Suprapubic skin (tissue), 4 donors: ENCODE data around the gene PCGF1. TPM values are rescaled to one million over a fixed set of nuclear protein-coding genes. Genes with fewer than 3 reads are reported as not detected.
A peak's percentile ranks its signal among the peaks of the same experiment; 100 is the strongest.

ENCODE experiments used
- DNase-seq, 2 donors: peaks; one replicate each; pipeline ENCODE4 v3.0.0-alpha.2; 2019; ENCODE audit warnings: low spot score in 2 of 2
- H3K27ac ChIP-seq: fragments of 200-600 bp; sonication (generic); one replicate; pipeline ENCODE4 v1.5.1; 2019
- H3K27me3 ChIP-seq: fragments of 200-600 bp; sonication (generic); one replicate; pipeline ENCODE4 v1.5.1; 2019
- H3K36me3 ChIP-seq: fragments of 200-600 bp; sonication (generic); one replicate; pipeline ENCODE4 v1.5.1; 2019
- H3K4me1 ChIP-seq: fragments of 200-600 bp; sonication (generic); one replicate; pipeline ENCODE4 v1.5.1; 2019
- H3K4me3 ChIP-seq: fragments of 200-600 bp; sonication (generic); one replicate; pipeline ENCODE4 v1.5.1; 2019; ENCODE audit warnings: mild to moderate bottlenecking
- H3K9me3 ChIP-seq: fragments of 200-600 bp; sonication (generic); one replicate; pipeline ENCODE4 v1.5.1; 2019
- EP300 ChIP-seq: sonication (generic); formaldehyde crosslinking; IDR thresholded peaks from one replicate; pipeline ENCODE4 v1.6.1; 2017; ENCODE audit warnings: antibody characterized with exemption
- POLR2A ChIP-seq, 2 donors: fragments of 450-650 bp; IDR thresholded peaks; one replicate each; pipeline ENCODE4 v1.6.1; 2017; ENCODE audit warnings: antibody characterized with exemption in 2 of 2, mild to moderate bottlenecking in 2 of 2, moderate library complexity in 2 of 2
- POLR2AphosphoS5 ChIP-seq, 3 donors: sonication (generic); formaldehyde crosslinking; IDR thresholded peaks; one replicate each; pipeline ENCODE4 v1.6.1; 2017; ENCODE audit warnings: antibody characterized with exemption in 3 of 3
- WGBS: methylation state at CpG from one replicate; pipeline ENCODE4 v1.1.5; 2018; 5-methylcytosine and 5-hydroxymethylcytosine counted together
- total RNA-seq, 4 donors: library from RNA; depleted of rRNA; stranded (reverse); fragments of >200 nt; gene quantifications; one replicate each; pipeline ENCODE4 v1.1.0, GENCODE V29; 2016
- TF ChIP-seq, protein P1 (sequence below), 2 donors: fragments of 200-600 bp in 1 of 2; fragments of 450-650 bp in 1 of 2; sonication (generic) in 1 of 2; IDR thresholded peaks; one replicate each; pipeline ENCODE4 v1.5.1; 2016 to 2019; ENCODE audit warnings: antibody characterized with exemption in 2 of 2, mild to moderate bottlenecking in 1 of 2, moderate library complexity in 1 of 2

PCGF1 gene
- total RNA-seq, 4 donors from 2014 or later, result 15.6 to 77.0 (median 19.7) TPM

- Histone ChIP-seq H3K27ac (no peak overlapping the region), H3K4me1 (peaks cover 37% of the 10 kb centered on the region), H3K4me3 (peak overlapping the region; percentile 46), H3K9me3 (no peaks in the 10 kb centered on the region), H3K36me3 (peaks cover 15% of the 10 kb centered on the region), H3K27me3 (peaks cover 57% of the 10 kb centered on the region)
- TF ChIP-seq POLR2AphosphoS5 (IDR thresholded peaks at IDR 0.05) (no peak), EP300 (no peak), POLR2A (IDR thresholded peaks at IDR 0.05) (no peak)
- TF ChIP-seq, protein P1, sequence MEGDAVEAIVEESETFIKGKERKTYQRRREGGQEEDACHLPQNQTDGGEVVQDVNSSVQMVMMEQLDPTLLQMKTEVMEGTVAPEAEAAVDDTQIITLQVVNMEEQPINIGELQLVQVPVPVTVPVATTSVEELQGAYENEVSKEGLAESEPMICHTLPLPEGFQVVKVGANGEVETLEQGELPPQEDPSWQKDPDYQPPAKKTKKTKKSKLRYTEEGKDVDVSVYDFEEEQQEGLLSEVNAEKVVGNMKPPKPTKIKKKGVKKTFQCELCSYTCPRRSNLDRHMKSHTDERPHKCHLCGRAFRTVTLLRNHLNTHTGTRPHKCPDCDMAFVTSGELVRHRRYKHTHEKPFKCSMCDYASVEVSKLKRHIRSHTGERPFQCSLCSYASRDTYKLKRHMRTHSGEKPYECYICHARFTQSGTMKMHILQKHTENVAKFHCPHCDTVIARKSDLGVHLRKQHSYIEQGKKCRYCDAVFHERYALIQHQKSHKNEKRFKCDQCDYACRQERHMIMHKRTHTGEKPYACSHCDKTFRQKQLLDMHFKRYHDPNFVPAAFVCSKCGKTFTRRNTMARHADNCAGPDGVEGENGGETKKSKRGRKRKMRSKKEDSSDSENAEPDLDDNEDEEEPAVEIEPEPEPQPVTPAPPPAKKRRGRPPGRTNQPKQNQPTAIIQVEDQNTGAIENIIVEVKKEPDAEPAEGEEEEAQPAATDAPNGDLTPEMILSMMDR (IDR thresholded peaks at IDR 0.05), result no peak
- 4% methylated on average over 37 of the region's 61 CpGs for WGBS
- peak in 1 of 2 donors; percentile 69 for DNase-seq
These were observed 9.6 kb downstream of the PCGF1 start for GRCh38 chr2:74497777-74498499.

DNA sequence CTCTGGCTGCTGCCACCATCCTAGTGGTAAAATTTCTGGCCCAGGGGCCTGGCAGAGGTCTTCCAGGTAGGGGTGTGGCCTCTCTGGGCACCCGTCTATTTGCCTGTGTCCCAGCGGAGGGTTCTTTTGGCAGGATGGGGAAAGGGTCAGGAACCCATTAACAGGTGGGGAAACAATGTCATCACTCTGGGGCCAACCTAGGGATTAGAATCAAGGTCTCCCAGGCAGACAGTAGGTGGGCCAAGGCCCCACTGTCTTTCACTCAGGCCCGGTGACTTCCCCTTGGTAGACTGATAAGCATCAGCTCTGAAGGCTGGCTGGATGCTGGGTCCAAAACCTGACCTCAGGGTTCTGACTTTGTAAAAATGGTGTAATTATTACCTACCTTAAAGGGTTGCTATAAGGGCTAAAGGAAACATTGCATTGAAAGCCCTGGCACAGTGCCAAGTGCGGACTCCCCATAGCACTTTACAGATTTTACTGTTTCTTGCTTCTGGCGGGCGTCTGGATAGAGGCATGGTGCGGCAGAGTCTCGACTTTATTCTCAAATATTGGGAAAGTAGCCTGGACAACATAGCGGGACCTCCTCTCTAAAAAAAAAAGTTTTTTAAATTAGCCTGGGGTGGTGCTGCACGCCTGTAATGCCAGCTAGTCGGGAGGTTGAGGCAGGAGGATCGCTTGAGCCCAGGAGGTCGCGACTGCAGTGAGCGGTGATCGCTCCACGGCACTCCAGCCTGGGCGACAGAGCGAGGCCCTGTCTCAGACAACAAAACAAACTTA lies 10.3 kb downstream of the PCGF1 start:
- no peaks in the 10 kb centered on the region for H3K9me3 ChIP-seq
- H3K36me3 ChIP-seq, result peaks cover 23% of the 10 kb centered on the region
- DNase-seq, result no peak
- H3K4me1 ChIP-seq, result peaks cover 30% of the 10 kb centered on the region
- WGBS, result 56% methylated on average over 19 of the region's 19 CpGs
- no peak overlapping the region for H3K27ac ChIP-seq
- H3K4me3 ChIP-seq, result peak overlapping the region; percentile 46
- H3K27me3 ChIP-seq, result peaks cover 50% of the 10 kb centered on the region
- TF ChIP-seq POLR2A (IDR thresholded peaks at IDR 0.05) (no peak), EP300 (no peak), POLR2AphosphoS5 (IDR thresholded peaks at IDR 0.05) (no peak)
- TF ChIP-seq, protein P1 (IDR thresholded peaks at IDR 0.05), result no peak

DNA sequence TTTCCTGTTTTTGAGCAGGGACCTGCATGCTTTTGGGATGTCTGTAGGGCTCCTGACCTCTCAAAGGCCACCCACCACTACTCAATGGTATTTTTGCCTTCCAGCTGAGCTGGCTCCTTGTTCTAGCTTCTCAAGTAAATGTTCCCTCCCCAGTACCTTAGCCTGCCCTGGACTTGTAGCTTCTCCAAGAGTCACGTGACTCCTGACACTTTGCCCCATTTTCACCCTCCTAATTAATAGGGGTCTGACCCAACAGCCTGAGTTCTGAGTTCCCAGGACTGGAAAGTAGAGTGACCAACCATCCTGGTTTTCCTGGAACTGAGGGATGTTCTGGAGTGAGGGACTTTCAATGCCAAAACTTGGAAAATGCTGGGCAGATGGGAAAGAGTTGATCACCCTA lies 12.1 kb downstream of the PCGF1 start:
- Histone ChIP-seq H3K27ac (no peak overlapping the region), H3K4me1 (peaks cover 26% of the 10 kb centered on the region), H3K27me3 (peaks cover 34% of the 10 kb centered on the region), H3K9me3 (no peaks in the 10 kb centered on the region), H3K4me3 (no peak overlapping the region), H3K36me3 (peaks cover 40% of the 10 kb centered on the region)
- no peak for TF ChIP-seq POLR2A (IDR thresholded peaks at IDR 0.05)
- TF ChIP-seq, protein P1 (IDR thresholded peaks at IDR 0.05), result no peak
- no peak for TF ChIP-seq POLR2AphosphoS5 (IDR thresholded peaks at IDR 0.05)
- TF ChIP-seq EP300, result no peak
- 92% methylated on average over 1 of the region's 1 CpG for WGBS
- no peak for DNase-seq

GRCh38 chr2:74493546-74493945 lies 13.9 kb downstream of the PCGF1 start:
- DNase-seq, result no peak
- H3K27me3 ChIP-seq, result peaks cover 16% of the 10 kb centered on the region
- 94% methylated on average over 3 of the region's 3 CpGs for WGBS
- H3K36me3 ChIP-seq, result peaks cover 56% of the 10 kb centered on the region
- H3K4me3 ChIP-seq, result no peak overlapping the region
- H3K4me1 ChIP-seq, result peaks cover 14% of the 10 kb centered on the region
- no peaks in the 10 kb centered on the region for H3K9me3 ChIP-seq
- H3K27ac ChIP-seq, result no peak overlapping the region
- TF ChIP-seq, protein P1 (IDR thresholded peaks at IDR 0.05), result no peak
- TF ChIP-seq POLR2A (IDR thresholded peaks at IDR 0.05), result no peak
- no peak for TF ChIP-seq EP300
- no peak for TF ChIP-seq POLR2AphosphoS5 (IDR thresholded peaks at IDR 0.05)
